Natural killer cell (primary cell): ENCODE results near the gene BTBD2. TPM values are rescaled to one million over a fixed set of nuclear protein-coding genes. Genes with fewer than 3 reads are reported as not detected.

ENCODE experiments used
- ATAC-seq, 3 donors: fragments of 150-1000 bp in 2 of 3; fragments of 200-7000 bp in 1 of 3; cut with Tn5 transposase; 1 replicate in 1 of 3; 2 replicates in 2 of 3; pipeline ENCODE4 v1.10.0; 2021; ENCODE audit warnings: mild to moderate bottlenecking in 2 of 3, moderate library complexity in 2 of 3
- DNase-seq, 2 donors: peaks; one replicate each; pipeline versions ENCODE4 v3.0.0 to v3.0.0-alpha.2; 2013 to 2021; ENCODE audit warnings: mixed read lengths in 1 of 2
- H3K27ac ChIP-seq: one replicate; pipeline ENCODE4 v1.5.1; 2013; ENCODE audit warnings: mild to moderate bottlenecking, low read length
- H3K27me3 ChIP-seq: one replicate; pipeline ENCODE4 v1.6.1; 2013; ENCODE audit warnings: low read length; ENCODE audit not compliant: control insufficient read depth, insufficient read depth
- H3K36me3 ChIP-seq: one replicate; pipeline ENCODE4 v1.6.1; 2013; ENCODE audit warnings: low read length; ENCODE audit not compliant: control insufficient read depth, insufficient read depth
- H3K4me1 ChIP-seq: one replicate; pipeline ENCODE4 v1.6.1; 2013; ENCODE audit warnings: low read length; ENCODE audit not compliant: control insufficient read depth, insufficient read depth
- H3K4me3 ChIP-seq: one replicate; pipeline ENCODE4 v1.5.1; 2013; ENCODE audit warnings: low read length
- H3K9me3 ChIP-seq: one replicate; pipeline ENCODE4 v1.6.1; 2013; ENCODE audit warnings: low read length; ENCODE audit not compliant: control insufficient read depth, insufficient read depth
- H3K27ac Mint-ChIP-seq, 2 donors: one replicate each; pipeline ENCODE4 v1.8.0; 2022; ENCODE audit warnings: mild to moderate bottlenecking in 2 of 2, mixed read lengths in 2 of 2, moderate library complexity in 1 of 2
- H3K27me3 Mint-ChIP-seq, 2 donors: one replicate each; pipeline ENCODE4 v1.8.0; 2022; ENCODE audit warnings: low read depth in 2 of 2, mixed read lengths in 2 of 2
- H3K36me3 Mint-ChIP-seq: one replicate; pipeline ENCODE4 v1.8.0; 2022; ENCODE audit warnings: mixed read lengths
- H3K4me1 Mint-ChIP-seq, 2 donors: one replicate each; pipeline ENCODE4 v1.8.0; 2022; ENCODE audit warnings: mixed read lengths in 2 of 2
- H3K4me3 Mint-ChIP-seq: one replicate; pipeline ENCODE4 v1.8.0; 2022; ENCODE audit warnings: mild to moderate bottlenecking, moderate library complexity, mixed read lengths
- H3K9me3 Mint-ChIP-seq, 2 donors: one replicate each; pipeline ENCODE4 v1.8.0; 2022; ENCODE audit warnings: mixed read lengths in 2 of 2
- CTCF ChIP-seq: fragments of 200-600 bp; IDR thresholded peaks from one replicate; pipeline ENCODE4 v1.8.0; 2022; ENCODE audit warnings: antibody characterized with exemption
- WGBS: methylation state at CpG from one replicate; pipeline ENCODE4 v1.1.7; 2013; ENCODE audit warnings: missing lambda C conversion rate; ENCODE audit not compliant: insufficient coverage; 5-methylcytosine and 5-hydroxymethylcytosine counted together
- intact Hi-C: fragments of 100-400 bp; cut with micrococcal nuclease; formaldehyde crosslinking; loops from one replicate; pipeline ENCODE4 v1.14.2; 2022
- total RNA-seq, 4 donors: library from RNA; stranded (reverse); fragments of 120-200 nt in 1 of 4; gene quantifications; one replicate each; pipeline versions ENCODE4 v1.2.3 to v1.2.4, GENCODE V29; 2013 to 2022

The BTBD2 gene
- total RNA-seq, 3 donors from 2014 or later (not counting 1 experiment from before 2014, with no cell fraction given): 47.6 to 57.0 (median 53.4) TPM

- no peaks in the 10 kb centered on the region for H3K9me3 Mint-ChIP-seq
- no peaks in the 10 kb centered on the region for H3K27me3 ChIP-seq
- H3K27ac ChIP-seq: peak overlapping the region; percentile 99
- TF ChIP-seq CTCF: no peak
- intact Hi-C loops: no loop called here
- H3K27me3 Mint-ChIP-seq: no peaks in the 10 kb centered on the region
- peak overlapping the region; percentile 94 to 96 for H3K27ac Mint-ChIP-seq
- peaks cover 16 to 41% of the 10 kb centered on the region in 2 donors for H3K4me1 Mint-ChIP-seq
- no peaks in the 10 kb centered on the region for H3K9me3 ChIP-seq
- 4% methylated on average over 21 of the region's 21 CpGs for WGBS
- DNase-seq (peak in 1 of 2 donors; percentile 61), ATAC-seq (no peak)
- H3K4me3 ChIP-seq: peak overlapping the region; percentile 78
- no peaks in the 10 kb centered on the region for H3K36me3 Mint-ChIP-seq
- peak overlapping the region; percentile 94 for H3K4me3 Mint-ChIP-seq
- peaks cover 60% of the 10 kb centered on the region for H3K4me1 ChIP-seq
- peaks cover 3% of the 10 kb centered on the region for H3K36me3 ChIP-seq
Observed at GRCh38 chr19:1942934-1943555, 72.5 kb downstream of the BTBD2 start.

GRCh38 chr19:1942078-1942933 lies 73.2 kb downstream of the BTBD2 start:
- intact Hi-C loops: no loop called here
- no peaks in the 10 kb centered on the region for H3K36me3 Mint-ChIP-seq

GRCh38 chr19:1941146-1942077 lies 74.1 kb downstream of the BTBD2 start, which contains the start of gene CSNK1G2:
Gene CSNK1G2, plus strand, starts transcription at chr19:1941172. Its CDS starts 28,601 bp downstream, at chr19:1969773.
- Histone ChIP-seq H3K4me1 (peaks cover 51% of the 10 kb centered on the region), H3K27ac (peak within 1 kb of the TSS; percentile 99), H3K36me3 (no peaks in the 10 kb centered on the region), H3K9me3 (no peaks in the 10 kb centered on the region), H3K27me3 (no peaks in the 10 kb centered on the region), H3K4me3 (peak within 1 kb of the TSS; percentile 78)
- under 1% methylated on average over 93 of the region's 97 CpGs for WGBS
- H3K9me3 Mint-ChIP-seq: no peaks in the 10 kb centered on the region
- H3K27ac Mint-ChIP-seq: peak within 1 kb of the TSS; percentile 96 to 98
- intact Hi-C loops: no loop called here
- DNase-seq (no peak), ATAC-seq (peak in 2 of 3 donors; percentile 0 to 1)
- peaks cover 16 to 41% of the 10 kb centered on the region in 2 donors for H3K4me1 Mint-ChIP-seq
- H3K4me3 Mint-ChIP-seq: peak within 1 kb of the TSS; percentile 94
- no peak for TF ChIP-seq CTCF
- H3K36me3 Mint-ChIP-seq: no peaks in the 10 kb centered on the region
- no peaks in the 10 kb centered on the region for H3K27me3 Mint-ChIP-seq

More at GRCh38 chr19:1942078-1942933, 73.2 kb downstream of the BTBD2 start:
- 0% methylated on average over 39 of the region's 40 CpGs for WGBS
- ATAC-seq: peak; percentile 43 to 66 (median 57)
- Mint-ChIP-seq H3K4me3 (peak overlapping the region; percentile 94), H3K9me3 (no peaks in the 10 kb centered on the region), H3K27ac (peak overlapping the region; percentile 94 to 96), H3K4me1 (peaks cover 16 to 39% of the 10 kb centered on the region in 2 donors), H3K27me3 (no peaks in the 10 kb centered on the region)
- Histone ChIP-seq H3K27ac (peak overlapping the region; percentile 99), H3K36me3 (peaks cover 3% of the 10 kb centered on the region), H3K4me3 (peak overlapping the region; percentile 78), H3K4me1 (peaks cover 52% of the 10 kb centered on the region), H3K9me3 (no peaks in the 10 kb centered on the region), H3K27me3 (no peaks in the 10 kb centered on the region)
- no peak for TF ChIP-seq CTCF
- peak; percentile 78 to 92 for DNase-seq
